GM21360 (cell line): ENCODE measurements around the gene NRL.

Source experiments
- ATAC-seq: cut with Tn5 transposase; IDR thresholded peaks from one replicate; pipeline ENCODE4 v1.9.1; 2021; ENCODE audit warnings: mild to moderate bottlenecking, moderate library complexity; ENCODE audit not compliant: unreplicated experiment

The NRL gene

DNA sequence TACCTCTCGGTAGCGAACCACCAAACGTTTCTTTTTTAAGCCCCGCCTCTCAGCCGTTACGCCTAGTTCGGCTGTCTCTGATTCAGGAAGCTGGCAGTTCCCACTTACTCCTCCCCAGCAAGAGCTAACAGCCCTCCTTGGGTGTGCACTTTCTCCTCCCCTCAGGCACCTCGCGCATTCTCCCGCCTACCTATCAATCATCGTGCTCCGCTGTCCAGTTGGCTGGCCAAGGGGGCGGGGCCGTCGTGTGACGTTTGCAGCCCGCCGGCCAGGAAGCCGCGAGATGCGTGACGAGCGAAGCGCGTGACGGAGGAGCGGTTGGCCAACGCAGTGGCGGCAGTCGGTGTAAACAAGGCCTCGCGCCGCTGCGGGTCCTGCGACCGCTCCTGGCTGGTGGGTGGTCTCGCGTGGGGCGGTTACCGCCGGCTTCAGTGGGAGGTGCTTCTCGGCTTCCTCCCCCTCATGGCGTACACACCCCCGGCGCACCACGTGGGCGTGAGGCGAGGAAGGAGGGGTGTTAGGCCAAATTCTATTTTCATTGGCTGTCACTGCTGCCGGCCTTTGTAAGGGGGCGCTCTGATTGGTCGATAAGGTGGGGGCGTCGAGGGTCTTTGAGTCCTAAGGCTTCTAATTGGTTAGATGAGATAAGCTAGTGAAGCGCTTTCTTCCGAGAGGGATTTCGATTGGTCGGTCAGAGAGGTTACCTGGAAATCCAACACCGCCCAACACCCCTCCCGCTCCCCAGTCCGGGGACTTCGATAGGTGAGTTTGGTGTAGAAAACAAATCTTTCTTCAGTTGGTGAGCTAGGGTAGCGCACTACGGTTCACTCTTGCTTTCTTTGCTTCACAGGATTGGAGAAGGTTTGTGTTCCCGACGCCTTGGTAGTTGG is at the start of gene NRL, which contains the start of gene DCAF11:
TSS of gene NRL (minus strand) at position 418 of the 890 bp plus-strand sequence. CDS start 32,101 bp downstream, outside the sequence.
TSS of gene DCAF11 (plus strand) at position 246 of the 890 bp plus-strand sequence. CDS start 818 bp downstream, outside the sequence.
- peak; percentile 85 for ATAC-seq

DNA sequence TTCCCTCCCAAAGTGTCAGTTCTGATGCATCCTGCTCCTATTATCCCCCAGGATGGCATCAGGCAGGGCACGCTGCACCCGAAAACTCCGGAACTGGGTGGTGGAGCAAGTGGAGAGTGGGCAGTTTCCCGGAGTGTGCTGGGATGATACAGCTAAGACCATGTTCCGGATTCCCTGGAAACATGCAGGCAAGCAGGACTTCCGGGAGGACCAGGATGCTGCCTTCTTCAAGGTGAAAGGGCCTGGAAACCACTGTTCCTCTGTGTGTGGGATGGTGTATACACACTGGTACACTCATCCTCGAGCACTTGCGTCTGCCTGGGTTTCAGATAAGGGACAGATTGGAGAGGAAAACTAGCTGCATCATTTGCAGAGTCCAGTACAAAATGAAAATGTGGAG is 47.3 kb upstream of the NRL start:
- no peak for ATAC-seq

DNA sequence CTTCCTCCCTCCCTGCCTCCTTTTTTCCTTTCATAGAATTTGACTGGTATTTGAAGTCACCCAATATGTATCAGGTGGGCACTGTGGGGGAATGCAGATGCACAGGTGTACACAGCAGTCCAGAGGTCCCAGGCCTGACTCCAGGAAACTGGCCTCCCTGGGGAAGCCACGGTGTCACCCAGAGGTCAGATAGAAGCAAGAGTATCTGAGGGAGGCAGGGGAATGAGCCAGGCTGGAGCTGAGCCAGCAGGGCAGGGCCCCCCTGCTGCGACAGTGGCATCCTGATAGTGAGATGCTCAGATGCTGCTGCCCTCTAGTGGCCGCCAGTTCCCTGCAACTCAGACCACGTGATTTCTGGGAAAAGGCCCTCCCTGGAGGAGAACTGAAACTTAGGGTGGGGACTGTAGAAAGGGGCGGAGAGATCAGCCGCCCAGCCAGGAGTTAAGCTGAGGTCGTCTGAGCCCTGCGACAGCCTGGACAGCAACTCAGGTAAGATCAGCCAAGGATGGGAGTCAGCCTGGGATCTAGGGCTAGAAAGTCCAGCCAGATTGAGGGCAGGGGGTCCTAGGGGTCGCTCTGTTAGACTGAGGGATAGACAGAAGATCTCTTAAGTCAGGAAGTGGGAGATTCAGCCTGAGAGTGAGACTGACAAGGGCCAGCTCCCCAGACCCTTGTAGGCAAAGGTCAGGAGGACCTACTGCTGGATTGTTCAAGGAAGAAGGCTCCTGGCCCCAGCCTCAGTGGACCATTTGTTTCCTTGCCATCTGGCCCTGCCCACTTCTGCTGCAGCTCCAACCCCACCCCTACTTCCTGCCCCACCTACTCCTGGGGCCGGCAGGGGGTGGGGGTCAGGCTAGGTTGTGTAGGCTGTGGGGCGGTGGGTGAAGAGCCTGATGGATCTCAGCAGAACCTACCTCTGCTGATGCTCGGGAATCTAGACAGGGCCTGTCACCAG is 46.4 kb upstream of the NRL start, which contains the start of gene IRF9:
TSS of gene IRF9 (plus strand) at position 416 of the 955 bp plus-strand sequence. CDS start 880 bp downstream, outside the sequence.
- peak; percentile 75 for ATAC-seq

DNA sequence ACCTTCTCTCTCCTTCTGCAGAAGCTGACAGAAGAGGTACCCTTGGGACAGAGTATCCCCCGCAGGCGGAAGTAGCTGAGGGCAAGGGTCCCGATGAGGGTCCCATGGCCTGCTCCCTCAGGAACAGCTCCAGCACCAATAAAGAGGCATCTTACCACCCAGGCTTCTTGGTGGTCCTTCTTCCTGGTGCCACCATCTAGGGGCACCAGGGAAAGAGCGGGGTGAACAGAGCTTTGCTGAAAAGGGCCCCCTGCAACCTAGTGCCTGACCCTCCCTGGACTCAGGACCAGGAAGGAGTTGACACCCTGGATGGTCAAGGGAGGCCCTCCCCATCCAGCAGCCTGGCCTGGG is 45.7 kb upstream of the NRL start:
- ATAC-seq, result no peak

DNA sequence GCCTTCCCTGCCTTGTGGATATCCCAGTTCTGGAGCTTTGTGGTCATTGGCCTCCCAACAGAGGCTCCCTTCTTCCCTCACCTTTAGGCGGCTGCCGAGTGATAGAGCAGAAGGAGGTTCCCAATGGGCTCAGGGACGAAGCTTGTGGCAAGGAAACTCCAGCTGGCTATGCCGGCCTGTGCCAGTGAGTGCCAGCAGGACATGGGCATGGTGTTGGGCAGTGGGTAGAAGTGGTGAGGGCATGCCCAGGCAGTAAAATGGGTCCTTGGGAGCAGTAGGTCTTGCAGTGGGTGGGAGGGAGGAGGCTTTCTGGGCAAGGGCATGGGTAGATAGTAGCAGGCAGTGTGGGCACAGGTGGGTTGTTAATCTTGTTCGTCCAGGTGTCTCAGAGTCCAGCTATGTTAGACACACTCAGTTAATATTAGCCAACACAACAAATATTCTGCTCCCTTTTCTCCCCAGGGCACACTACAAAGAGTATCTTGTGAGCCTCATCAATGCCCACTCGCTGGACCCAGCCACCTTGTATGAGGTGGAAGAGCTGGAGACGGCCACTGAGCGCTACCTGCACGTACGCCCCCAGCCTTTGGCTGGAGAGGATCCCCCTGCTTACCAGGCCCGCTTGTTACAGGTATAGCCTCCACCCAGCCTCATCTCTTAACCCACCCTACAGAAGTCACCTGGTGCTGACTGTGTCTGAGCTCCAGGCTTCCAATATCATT is 45.2 kb upstream of the NRL start:
- ATAC-seq, result no peak

DNA sequence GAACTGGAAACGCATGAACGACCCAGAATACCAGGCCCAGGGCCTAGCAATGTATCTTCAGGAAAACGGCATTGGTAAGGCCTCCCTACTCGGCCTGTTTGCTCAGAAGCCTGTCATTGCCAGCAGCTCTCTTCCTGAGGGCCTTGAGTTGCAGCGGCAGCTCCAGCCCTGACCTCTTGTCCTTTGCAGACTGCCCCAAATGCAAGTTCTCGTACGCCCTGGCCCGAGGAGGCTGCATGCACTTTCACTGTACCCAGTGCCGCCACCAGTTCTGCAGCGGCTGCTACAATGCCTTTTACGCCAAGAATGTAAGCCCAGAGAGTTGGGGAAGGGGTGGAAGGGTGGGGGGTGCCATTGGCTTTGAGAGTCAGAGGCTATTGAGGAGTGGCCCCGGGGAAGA is 42.6 kb upstream of the NRL start:
- no peak for ATAC-seq

DNA sequence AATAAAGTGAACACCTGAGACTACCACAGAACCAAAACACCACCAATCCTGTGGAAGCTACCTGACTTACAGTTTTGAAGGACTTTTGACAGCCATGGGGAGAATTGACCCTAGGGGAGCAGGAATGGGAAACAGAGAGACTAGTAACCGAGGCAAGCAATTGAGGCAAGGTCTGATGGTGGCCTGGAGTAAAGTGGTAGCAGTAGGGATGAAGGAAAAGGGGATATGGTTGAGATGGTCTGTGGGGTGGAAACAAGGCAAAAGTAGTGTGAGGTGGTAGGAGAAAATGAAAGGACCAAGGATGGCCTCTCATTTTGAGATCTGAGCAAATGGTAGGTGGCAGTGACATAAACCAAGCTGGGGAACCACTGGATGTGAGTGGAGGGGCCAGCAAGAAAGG is 42.1 kb upstream of the NRL start:
- no peak for ATAC-seq

DNA sequence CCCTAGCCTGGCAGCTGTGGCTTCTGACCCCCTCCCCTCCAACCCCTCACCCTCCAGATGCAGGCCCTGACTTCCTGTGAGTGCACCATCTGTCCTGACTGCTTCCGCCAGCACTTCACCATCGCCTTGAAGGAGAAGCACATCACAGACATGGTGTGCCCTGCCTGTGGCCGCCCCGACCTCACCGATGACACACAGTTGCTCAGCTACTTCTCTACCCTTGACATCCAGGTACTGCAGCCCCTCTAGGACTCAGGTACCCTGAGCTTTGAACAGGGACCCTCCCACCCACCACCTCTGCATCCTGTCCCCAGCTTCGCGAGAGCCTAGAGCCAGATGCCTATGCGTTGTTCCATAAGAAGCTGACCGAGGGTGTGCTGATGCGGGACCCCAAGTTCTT is 40.4 kb upstream of the NRL start:
- no peak for ATAC-seq

DNA sequence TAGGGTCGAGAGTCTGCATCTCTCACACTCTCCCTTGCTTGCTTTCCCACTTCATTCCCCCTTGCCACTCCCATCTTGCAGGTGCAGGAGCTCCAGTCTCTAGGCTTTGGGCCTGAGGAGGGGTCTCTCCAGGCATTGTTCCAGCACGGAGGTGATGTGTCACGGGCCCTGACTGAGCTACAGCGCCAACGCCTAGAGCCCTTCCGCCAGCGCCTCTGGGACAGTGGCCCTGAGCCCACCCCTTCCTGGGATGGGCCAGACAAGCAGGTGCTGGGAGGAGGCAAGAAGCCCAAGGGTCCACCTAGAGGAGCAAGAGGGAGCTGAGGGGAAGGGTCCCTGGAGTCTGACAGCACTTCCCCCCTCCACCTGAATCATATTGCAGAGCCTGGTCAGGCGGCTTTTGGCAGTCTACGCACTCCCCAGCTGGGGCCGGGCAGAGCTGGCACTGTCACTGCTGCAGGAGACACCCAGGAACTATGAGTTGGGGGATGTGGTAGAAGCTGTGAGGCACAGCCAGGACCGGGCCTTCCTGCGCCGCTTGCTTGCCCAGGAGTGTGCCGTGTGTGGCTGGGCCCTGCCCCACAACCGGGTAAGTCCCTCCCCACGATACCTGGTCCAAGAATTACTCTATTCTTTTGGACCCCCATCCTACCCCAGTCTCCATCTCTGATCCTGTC is 36.8 kb upstream of the NRL start:
- ATAC-seq, result no peak

DNA sequence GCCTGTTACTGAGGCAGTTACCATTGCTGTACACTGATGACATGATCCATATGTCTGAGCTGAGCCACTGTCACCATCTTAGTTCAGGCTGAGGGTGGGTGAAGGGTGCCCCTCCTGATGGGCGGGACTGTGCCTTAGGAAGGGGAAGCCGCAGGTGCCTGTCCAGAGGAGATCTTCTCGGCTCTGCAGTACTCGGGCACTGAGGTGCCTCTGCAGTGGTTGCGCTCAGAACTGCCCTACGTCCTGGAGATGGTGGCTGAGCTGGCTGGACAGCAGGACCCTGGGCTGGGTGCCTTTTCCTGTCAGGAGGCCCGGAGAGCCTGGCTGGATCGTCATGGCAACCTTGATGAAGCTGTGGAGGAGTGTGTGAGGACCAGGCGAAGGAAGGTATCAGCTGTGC is 36.2 kb upstream of the NRL start:
- no peak for ATAC-seq

DNA sequence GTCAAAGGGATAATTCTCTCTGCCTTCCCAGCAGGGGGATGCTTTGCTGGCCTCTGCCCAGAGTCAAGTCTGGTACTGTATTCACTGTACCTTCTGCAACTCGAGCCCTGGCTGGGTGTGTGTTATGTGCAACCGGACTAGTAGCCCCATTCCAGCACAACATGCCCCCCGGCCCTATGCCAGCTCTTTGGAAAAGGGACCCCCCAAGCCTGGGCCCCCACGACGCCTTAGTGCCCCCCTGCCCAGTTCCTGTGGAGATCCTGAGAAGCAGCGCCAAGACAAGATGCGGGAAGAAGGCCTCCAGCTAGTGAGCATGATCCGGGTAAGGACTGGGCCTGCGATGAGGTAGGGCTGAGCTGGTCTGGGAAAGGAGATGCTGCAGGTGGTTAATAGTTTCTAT is 35.8 kb upstream of the NRL start:
- no peak for ATAC-seq

DNA sequence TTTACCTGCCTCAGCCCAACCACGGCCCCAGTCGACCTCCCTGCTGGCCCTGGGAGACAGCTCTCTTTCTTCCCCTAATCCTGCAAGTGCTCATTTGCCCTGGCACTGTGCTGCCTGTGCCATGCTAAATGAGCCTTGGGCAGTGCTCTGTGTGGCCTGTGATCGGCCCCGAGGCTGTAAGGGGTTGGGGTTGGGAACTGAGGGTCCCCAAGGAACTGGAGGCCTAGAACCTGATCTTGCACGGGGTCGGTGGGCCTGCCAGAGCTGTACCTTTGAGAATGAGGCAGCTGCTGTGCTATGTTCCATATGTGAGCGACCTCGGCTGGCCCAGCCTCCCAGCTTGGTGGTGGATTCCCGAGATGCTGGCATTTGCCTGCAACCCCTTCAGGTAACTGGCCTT is 35.3 kb upstream of the NRL start:
- ATAC-seq, result no peak

DNA sequence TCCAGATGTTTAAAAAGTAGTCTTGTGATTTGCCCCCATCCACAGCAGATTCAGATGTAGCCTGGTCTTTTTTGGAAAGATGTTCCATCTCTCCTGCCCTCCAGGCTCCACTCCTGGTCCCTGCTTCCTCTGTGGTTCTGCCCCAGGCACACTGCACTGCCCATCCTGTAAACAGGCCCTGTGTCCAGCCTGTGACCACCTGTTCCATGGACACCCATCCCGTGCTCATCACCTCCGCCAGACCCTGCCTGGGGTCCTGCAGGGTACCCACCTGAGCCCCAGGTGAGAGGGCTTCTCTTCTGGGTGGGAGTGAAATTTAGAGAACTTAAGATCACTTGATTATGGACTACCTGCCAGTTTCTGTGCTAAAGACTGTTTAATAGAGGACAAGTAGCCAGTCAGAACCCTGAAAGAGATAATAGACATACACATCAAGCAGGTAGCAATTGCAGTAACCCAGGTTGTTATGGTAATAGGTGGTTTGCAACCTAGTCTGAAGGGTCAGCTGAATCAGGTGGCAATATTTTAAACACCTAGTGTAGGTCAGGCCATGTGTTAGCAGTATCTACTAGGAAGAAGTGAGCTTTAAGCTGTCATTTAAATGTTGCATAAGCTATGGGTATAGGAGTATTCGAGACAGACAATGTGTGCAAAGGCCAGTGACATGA is 34.7 kb upstream of the NRL start:
- no peak for ATAC-seq

DNA sequence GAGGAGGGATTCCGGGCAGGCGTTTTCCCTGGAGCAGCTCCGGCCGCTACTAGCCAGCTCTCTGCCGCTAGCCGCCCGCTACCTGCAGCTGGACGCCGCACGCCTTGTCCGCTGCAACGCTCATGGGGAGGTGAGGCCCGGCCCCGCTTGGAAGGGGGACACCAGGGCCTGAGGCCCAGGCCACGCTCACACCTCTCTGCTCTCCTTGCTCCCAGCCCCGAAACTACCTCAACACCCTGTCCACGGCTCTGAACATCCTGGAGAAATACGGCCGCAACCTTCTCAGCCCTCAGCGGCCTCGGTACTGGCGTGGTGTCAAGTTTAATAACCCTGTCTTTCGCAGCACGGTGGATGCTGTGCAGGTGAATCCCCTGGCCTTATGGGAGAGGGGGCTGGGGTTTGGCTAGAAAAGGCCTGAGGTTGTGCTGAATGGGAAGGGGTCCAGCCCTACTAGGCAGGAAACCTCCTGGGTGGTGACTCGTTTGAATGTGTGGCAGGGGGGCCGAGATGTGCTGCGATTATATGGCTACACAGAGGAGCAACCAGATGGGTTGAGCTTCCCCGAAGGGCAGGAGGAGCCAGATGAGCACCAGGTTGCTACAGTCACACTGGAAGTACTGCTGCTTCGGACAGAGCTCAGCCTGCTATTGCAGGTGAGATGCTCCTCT is 33.1 kb upstream of the NRL start:
- ATAC-seq, result no peak

DNA sequence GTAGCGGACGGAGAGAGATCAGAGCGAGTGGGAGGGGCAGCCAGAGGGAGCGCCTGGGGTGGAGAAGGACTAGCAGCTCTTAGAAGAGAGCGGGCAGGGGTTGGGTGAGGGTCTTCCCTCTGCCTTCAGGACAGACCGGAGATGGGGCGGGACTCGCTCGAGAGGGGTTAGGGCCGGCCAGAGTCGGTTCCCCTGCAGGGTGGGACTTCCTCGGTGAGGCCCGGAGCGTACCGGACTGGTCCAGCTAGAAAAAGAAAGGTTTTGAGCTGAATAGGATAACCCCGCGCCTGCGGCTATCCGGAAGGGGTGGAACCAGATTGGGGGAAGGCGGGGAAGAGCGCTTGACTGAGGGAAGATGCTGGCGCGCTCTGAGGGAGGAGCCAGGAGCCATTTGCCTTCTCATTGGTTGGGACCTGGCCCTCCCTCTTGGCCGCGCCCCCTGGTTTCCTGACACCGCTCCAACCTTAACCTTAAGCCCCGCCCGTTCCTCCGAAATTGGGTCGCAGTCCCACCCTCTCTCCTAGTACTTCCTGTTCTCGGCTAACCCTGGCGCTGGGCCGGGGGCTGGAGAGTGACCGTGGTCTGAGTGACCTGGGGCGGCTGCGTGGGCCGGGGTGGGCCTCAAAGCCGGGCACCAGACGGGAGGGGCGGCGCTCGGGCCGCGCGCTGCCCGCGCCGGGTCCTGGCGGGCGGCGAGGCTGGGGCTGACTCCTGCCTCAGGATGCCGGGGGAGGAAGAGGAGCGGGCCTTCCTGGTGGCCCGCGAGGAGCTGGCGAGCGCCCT is 32.4 kb upstream of the NRL start, which contains the start of gene RNF31:
TSS of gene RNF31 (plus strand) at position 521 of the 783 bp plus-strand sequence. CDS start at position 722, 201 bp downstream.
- peak; percentile 71 for ATAC-seq

DNA sequence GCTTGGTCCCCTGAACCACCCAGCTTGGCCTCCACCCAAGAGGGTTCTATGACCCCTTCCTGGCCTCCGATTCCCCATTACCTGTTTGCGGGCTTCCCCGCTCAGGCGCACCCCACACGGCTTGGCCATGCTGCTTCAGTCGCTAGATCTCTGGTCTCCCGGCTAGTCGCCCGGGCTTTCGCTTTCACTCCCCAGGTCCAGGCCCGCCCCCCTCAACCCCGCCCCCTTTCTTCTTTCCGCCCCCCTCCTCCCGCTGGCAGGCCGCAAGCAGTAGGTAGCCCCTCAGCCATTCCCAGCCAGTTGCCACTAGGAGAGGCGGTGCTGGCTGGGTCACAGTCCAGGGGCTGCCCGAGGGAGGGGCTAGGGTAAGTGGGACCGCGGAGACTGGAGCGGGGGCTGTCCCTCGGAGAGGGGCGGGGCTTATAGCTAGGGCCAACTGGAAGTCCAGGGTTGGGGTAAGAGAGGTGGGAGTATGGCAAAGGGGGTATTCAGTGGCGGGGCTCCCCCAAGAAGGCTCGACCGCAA is 31.8 kb upstream of the NRL start, which contains the start of gene PSME2:
TSS of gene PSME2 (minus strand) at position 158 of the 525 bp plus-strand sequence. CDS start at position 129, 29 bp downstream.
- peak; percentile 60 for ATAC-seq

DNA sequence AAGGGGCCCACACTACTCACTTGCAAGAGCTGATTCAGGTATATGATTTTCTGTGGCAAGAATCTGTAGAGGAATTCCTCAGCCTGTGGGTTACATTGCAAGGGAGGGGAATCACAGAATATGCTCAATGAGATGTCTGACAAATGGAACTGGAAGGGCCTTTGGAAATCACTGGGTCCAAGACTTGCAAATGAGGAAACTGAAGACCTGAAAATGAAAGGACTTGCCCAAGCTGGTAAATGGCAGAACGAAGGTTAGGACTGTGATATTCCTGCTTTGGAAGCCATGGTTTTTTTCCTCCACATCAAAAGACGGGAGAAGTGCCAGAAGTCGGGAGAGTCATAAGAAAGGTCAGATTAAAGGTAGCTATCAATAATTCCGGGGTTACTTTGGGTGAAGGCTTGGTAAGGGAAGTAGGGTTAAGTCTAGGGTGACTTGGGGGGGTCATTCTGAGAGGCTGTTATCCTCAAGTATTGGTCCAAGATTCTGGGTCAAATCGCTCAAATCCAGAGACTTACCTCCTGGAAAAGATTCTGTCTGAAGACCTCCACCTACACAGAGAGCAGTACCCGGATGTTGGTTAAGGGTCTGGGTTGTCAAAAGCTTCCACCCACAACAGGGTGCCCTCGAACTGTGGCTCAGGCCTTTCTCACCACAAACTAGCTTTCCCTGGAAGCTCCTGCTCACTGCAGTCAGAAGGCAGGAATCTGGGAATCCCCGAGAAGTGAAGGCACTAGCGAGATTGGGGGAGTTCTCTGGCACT is 31.1 kb upstream of the NRL start:
- no peak for ATAC-seq
